HG03457 (cell line): ENCODE data around the gene GSC.
"Not testable (repeated sequence)": the region's sequence is repeated elsewhere in the genome, so short reads cannot be mapped to it uniquely, and the experiment has no call there.

Experiments used
- ATAC-seq: cut with Tn5 transposase; IDR thresholded peaks from one replicate; pipeline ENCODE4 v1.9.1; 2021; ENCODE audit warnings: moderate number of reproducible peaks; ENCODE audit not compliant: unreplicated experiment

Gene GSC

GRCh38 chr14:94747739-94748138 is 22.2 kb downstream of the GSC start:
- no peak for ATAC-seq

GRCh38 chr14:94747153-94747552 is 22.8 kb downstream of the GSC start:
- ATAC-seq, result not testable (repeated sequence)

- ATAC-seq, result no peak
These were observed 23.8 kb downstream of the GSC start for GRCh38 chr14:94746131-94746530.

- ATAC-seq, result no peak
These were observed 31.2 kb downstream of the GSC start for GRCh38 chr14:94738751-94739150.

- ATAC-seq, result no peak
These were observed 31.8 kb downstream of the GSC start for GRCh38 chr14:94738097-94738496.

GRCh38 chr14:94728950-94729349 is 41.0 kb downstream of the GSC start:
- ATAC-seq, result no peak

- ATAC-seq, result not testable (repeated sequence)
These were observed 41.5 kb downstream of the GSC start for GRCh38 chr14:94728440-94728839.

GRCh38 chr14:94726649-94727048 is 43.3 kb downstream of the GSC start:
- not testable (repeated sequence) for ATAC-seq

- ATAC-seq, result no peak
These were observed 44.9 kb downstream of the GSC start for GRCh38 chr14:94724993-94725392.

GRCh38 chr14:94722397-94722796 is 47.5 kb downstream of the GSC start:
- ATAC-seq, result no peak
